Ishikawa (cell line): Measurements from ENCODE around the gene LIMCH1.

ENCODE experiments used
- CEBPB ChIP-seq: IDR thresholded peaks from 2 replicates; pipeline ENCODE4 v1.6.1; 2012
- EGR1 ChIP-seq: IDR thresholded peaks from 2 replicates; pipeline ENCODE4 v1.6.1; 2012
- EP300 ChIP-seq: IDR thresholded peaks from 2 replicates; pipeline ENCODE4 v1.6.1; 2012; ENCODE audit warnings: borderline replicate concordance
- REST ChIP-seq: IDR thresholded peaks from 2 replicates; pipeline ENCODE4 v1.6.1; 2012; ENCODE audit warnings: low read depth, mild to moderate bottlenecking
- TAF1 ChIP-seq: IDR thresholded peaks from 2 replicates; pipeline ENCODE4 v1.6.1; 2012; ENCODE audit warnings: low read depth, mild to moderate bottlenecking
- ZBTB7A ChIP-seq: IDR thresholded peaks from 2 replicates; pipeline ENCODE4 v1.6.1; 2012; ENCODE audit warnings: low read depth

- TF ChIP-seq REST = no peak
- no peak for TF ChIP-seq TAF1
- no peak for TF ChIP-seq ZBTB7A
- no peak for TF ChIP-seq EGR1
- no peak for TF ChIP-seq EP300
- no peak for TF ChIP-seq CEBPB
Measured at GRCh38 chr4:41541687-41542094, 3.7 kb downstream of the LIMCH1 start.
